Measurements from ENCODE around the gene CLCN7.

Gene CLCN7

GRCh38 chr16:1431497-1432270 is 43.1 kb downstream of the CLCN7 start:
- H3K27me3 ChIP-seq (ENCODE audit: low read depth, low read length), result no peaks in the 10 kb centered on the region
- H3K27ac ChIP-seq (ENCODE audit: low read length), result no peak overlapping the region

GRCh38 chr16:1430759-1431496 is 43.9 kb downstream of the CLCN7 start, which contains the start of gene PERCC1:
Gene PERCC1 (plus strand): TSS chr16:1431078. CDS start chr16:1432594, 1,516 bp downstream.
- Histone ChIP-seq H3K9me3 (ENCODE audit: control insufficient read depth in 1 of 2, low read length in 2 of 2) (no peaks in the 10 kb centered on the region), H3K36me3 (ENCODE audit: control insufficient read depth in 1 of 2, insufficient read depth in 2 of 2, low read length in 2 of 2) (no peaks in the 10 kb centered on the region), H3K4me1 (ENCODE audit: control insufficient read depth in 1 of 2, insufficient read depth in 2 of 2, low read length in 2 of 2) (no peaks in the 10 kb centered on the region), H3K27ac (ENCODE audit: low read length) (no peak within 1 kb of the TSS), H3K27me3 (ENCODE audit: low read depth, low read length) (no peaks in the 10 kb centered on the region), H3K4me3 (ENCODE audit: low read depth in 1 of 2, low read length in 2 of 2) (no peak within 1 kb of the TSS)

More at GRCh38 chr16:1431497-1432270, 43.1 kb downstream of the CLCN7 start:
- H3K36me3 ChIP-seq (ENCODE audit: control insufficient read depth in 1 of 2, insufficient read depth in 2 of 2, low read length in 2 of 2), result no peaks in the 10 kb centered on the region
- H3K4me3 ChIP-seq (ENCODE audit: low read depth in 1 of 2, low read length in 2 of 2), result no peak overlapping the region
- no peaks in the 10 kb centered on the region for H3K9me3 ChIP-seq (ENCODE audit: control insufficient read depth in 1 of 2, low read length in 2 of 2)
- no peaks in the 10 kb centered on the region for H3K4me1 ChIP-seq (ENCODE audit: control insufficient read depth in 1 of 2, insufficient read depth in 2 of 2, low read length in 2 of 2)

GRCh38 chr16:1430214-1430758 is 44.5 kb downstream of the CLCN7 start:
- H3K9me3 ChIP-seq (ENCODE audit: control insufficient read depth in 1 of 2, low read length in 2 of 2), result no peaks in the 10 kb centered on the region
- H3K4me1 ChIP-seq (ENCODE audit: control insufficient read depth in 1 of 2, insufficient read depth in 2 of 2, low read length in 2 of 2), result no peaks in the 10 kb centered on the region
- no peak overlapping the region for H3K27ac ChIP-seq (ENCODE audit: low read length)
- H3K36me3 ChIP-seq (ENCODE audit: control insufficient read depth in 1 of 2, insufficient read depth in 2 of 2, low read length in 2 of 2), result no peaks in the 10 kb centered on the region
- H3K4me3 ChIP-seq (ENCODE audit: low read depth in 1 of 2, low read length in 2 of 2), result no peak overlapping the region
- no peaks in the 10 kb centered on the region for H3K27me3 ChIP-seq (ENCODE audit: low read depth, low read length)

GRCh38 chr16:1429631-1430030 is 45.2 kb downstream of the CLCN7 start:
- Histone ChIP-seq H3K27me3 (ENCODE audit: low read depth, low read length) (no peaks in the 10 kb centered on the region), H3K4me1 (ENCODE audit: control insufficient read depth in 1 of 2, insufficient read depth in 2 of 2, low read length in 2 of 2) (no peaks in the 10 kb centered on the region), H3K27ac (ENCODE audit: low read length) (no peak overlapping the region), H3K4me3 (ENCODE audit: low read depth in 1 of 2, low read length in 2 of 2) (no peak overlapping the region), H3K36me3 (ENCODE audit: control insufficient read depth in 1 of 2, insufficient read depth in 2 of 2, low read length in 2 of 2) (no peaks in the 10 kb centered on the region), H3K9me3 (ENCODE audit: control insufficient read depth in 1 of 2, low read length in 2 of 2) (no peaks in the 10 kb centered on the region)

GRCh38 chr16:1429012-1429411 is 45.8 kb downstream of the CLCN7 start:
- H3K36me3 ChIP-seq (ENCODE audit: control insufficient read depth in 1 of 2, insufficient read depth in 2 of 2, low read length in 2 of 2), result no peaks in the 10 kb centered on the region
- no peak overlapping the region for H3K27ac ChIP-seq (ENCODE audit: low read length)
- H3K4me3 ChIP-seq (ENCODE audit: low read depth in 1 of 2, low read length in 2 of 2), result no peak overlapping the region
- H3K27me3 ChIP-seq (ENCODE audit: low read depth, low read length), result no peaks in the 10 kb centered on the region
- no peaks in the 10 kb centered on the region for H3K9me3 ChIP-seq (ENCODE audit: control insufficient read depth in 1 of 2, low read length in 2 of 2)
- no peaks in the 10 kb centered on the region for H3K4me1 ChIP-seq (ENCODE audit: control insufficient read depth in 1 of 2, insufficient read depth in 2 of 2, low read length in 2 of 2)

- no peaks in the 10 kb centered on the region for H3K36me3 ChIP-seq (ENCODE audit: control insufficient read depth in 1 of 2, insufficient read depth in 2 of 2, low read length in 2 of 2)
- H3K27me3 ChIP-seq (ENCODE audit: low read depth, low read length), result no peaks in the 10 kb centered on the region
- H3K27ac ChIP-seq (ENCODE audit: low read length), result no peak overlapping the region
- H3K9me3 ChIP-seq (ENCODE audit: control insufficient read depth in 1 of 2, low read length in 2 of 2), result no peaks in the 10 kb centered on the region
- H3K4me1 ChIP-seq (ENCODE audit: control insufficient read depth in 1 of 2, insufficient read depth in 2 of 2, low read length in 2 of 2), result no peaks in the 10 kb centered on the region
- no peak overlapping the region for H3K4me3 ChIP-seq (ENCODE audit: low read depth in 1 of 2, low read length in 2 of 2)
These were observed 46.3 kb downstream of the CLCN7 start for GRCh38 chr16:1428511-1428910.

- Histone ChIP-seq H3K27me3 (ENCODE audit: low read depth, low read length) (no peaks in the 10 kb centered on the region), H3K9me3 (ENCODE audit: control insufficient read depth in 1 of 2, low read length in 2 of 2) (no peaks in the 10 kb centered on the region), H3K4me3 (ENCODE audit: low read depth in 1 of 2, low read length in 2 of 2) (no peak overlapping the region), H3K36me3 (ENCODE audit: control insufficient read depth in 1 of 2, insufficient read depth in 2 of 2, low read length in 2 of 2) (no peaks in the 10 kb centered on the region), H3K27ac (ENCODE audit: low read length) (no peak overlapping the region), H3K4me1 (ENCODE audit: control insufficient read depth in 1 of 2, insufficient read depth in 2 of 2, low read length in 2 of 2) (no peaks in the 10 kb centered on the region)
These were observed 47.1 kb downstream of the CLCN7 start for GRCh38 chr16:1427473-1428461.

- Histone ChIP-seq H3K36me3 (ENCODE audit: control insufficient read depth in 1 of 2, insufficient read depth in 2 of 2, low read length in 2 of 2) (no peaks in the 10 kb centered on the region), H3K27ac (ENCODE audit: low read length) (no peak overlapping the region), H3K27me3 (ENCODE audit: low read depth, low read length) (no peaks in the 10 kb centered on the region), H3K4me3 (ENCODE audit: low read depth in 1 of 2, low read length in 2 of 2) (no peak overlapping the region), H3K4me1 (ENCODE audit: control insufficient read depth in 1 of 2, insufficient read depth in 2 of 2, low read length in 2 of 2) (peaks cover 0 to 2% of the 10 kb centered on the region in 2 donors), H3K9me3 (ENCODE audit: control insufficient read depth in 1 of 2, low read length in 2 of 2) (no peaks in the 10 kb centered on the region)
These were observed 47.9 kb downstream of the CLCN7 start for GRCh38 chr16:1426734-1427471.

- Histone ChIP-seq H3K36me3 (ENCODE audit: control insufficient read depth in 1 of 2, insufficient read depth in 2 of 2, low read length in 2 of 2) (no peaks in the 10 kb centered on the region), H3K9me3 (ENCODE audit: control insufficient read depth in 1 of 2, low read length in 2 of 2) (no peaks in the 10 kb centered on the region), H3K27me3 (ENCODE audit: low read depth, low read length) (no peaks in the 10 kb centered on the region), H3K4me3 (ENCODE audit: low read depth in 1 of 2, low read length in 2 of 2) (no peak overlapping the region), H3K27ac (ENCODE audit: low read length) (no peak overlapping the region), H3K4me1 (ENCODE audit: control insufficient read depth in 1 of 2, insufficient read depth in 2 of 2, low read length in 2 of 2) (peaks cover 0 to 3% of the 10 kb centered on the region in 2 donors)
These were observed 49.0 kb downstream of the CLCN7 start for GRCh38 chr16:1425616-1426370.

- Histone ChIP-seq H3K4me3 (ENCODE audit: low read depth in 1 of 2, low read length in 2 of 2) (no peak overlapping the region), H3K4me1 (ENCODE audit: control insufficient read depth in 1 of 2, insufficient read depth in 2 of 2, low read length in 2 of 2) (peaks cover 0 to 16% of the 10 kb centered on the region in 2 donors), H3K9me3 (ENCODE audit: control insufficient read depth in 1 of 2, low read length in 2 of 2) (no peaks in the 10 kb centered on the region), H3K27ac (ENCODE audit: low read length) (no peak overlapping the region), H3K36me3 (ENCODE audit: control insufficient read depth in 1 of 2, insufficient read depth in 2 of 2, low read length in 2 of 2) (no peaks in the 10 kb centered on the region), H3K27me3 (ENCODE audit: low read depth, low read length) (no peaks in the 10 kb centered on the region)
These were observed 50.8 kb downstream of the CLCN7 start for GRCh38 chr16:1424028-1424427.

Measured in muscle layer of duodenum (tissue), 2 donors.